ENCODE data around the gene ZNHIT6. TPM values are rescaled to one million over a fixed set of nuclear protein-coding genes. Genes with fewer than 3 reads are reported as not detected.

ZNHIT6 gene
- total RNA-seq, 1 experiment from 2014 or later, result 14.3 TPM

DNA sequence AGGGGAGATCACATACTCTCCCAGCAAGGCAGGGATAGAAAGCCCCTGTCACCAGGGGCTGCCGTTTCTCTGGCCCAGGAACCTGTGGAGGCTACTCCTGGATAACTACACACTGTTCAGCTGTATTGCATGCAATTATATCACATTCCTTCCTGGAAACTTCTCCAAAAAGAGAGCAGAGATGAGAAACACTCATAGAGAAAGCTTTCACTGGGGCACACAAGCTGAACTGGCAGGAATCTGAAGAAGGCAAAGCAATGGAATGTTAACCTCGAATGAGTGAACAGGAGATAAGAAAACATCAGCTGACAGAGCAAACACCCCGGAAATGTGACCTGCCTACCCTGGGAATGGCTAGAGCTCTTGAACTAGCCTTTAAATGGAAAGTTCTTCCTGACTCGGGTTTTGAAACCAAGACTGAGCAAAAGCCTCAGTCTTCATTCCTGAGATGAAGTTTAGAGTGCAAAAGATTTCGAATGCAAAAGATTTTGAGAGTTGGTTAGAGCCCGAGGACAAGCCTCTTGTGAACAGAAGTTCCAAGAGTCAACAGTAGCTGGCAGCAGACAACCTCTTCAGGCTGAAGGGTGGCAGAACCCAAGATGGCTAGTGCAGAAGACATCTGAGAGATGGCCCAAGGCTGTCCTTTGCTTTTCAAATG, 95.4 kb downstream of the ZNHIT6 start:
- ChIA-PET POLR2A (interaction anchor here (0.6 to 2.6 kb wide), 3 partner anchors 16 to 31 kb away, joined by 3 to 13 read pairs (median 3); partner anchors contain the start of gene CCN1), CTCF (interaction anchor here (0.7 to 2.0 kb wide), 9 partner anchors 10 to 668 kb away, joined by 3 to 11 read pairs (median 4); partner anchors contain the start of gene CCN1)
- peaks cover 25% of the 10 kb centered on the region for H3K4me1 Mint-ChIP-seq
- ATAC-seq, result peak; percentile 73
- H3K27me3 Mint-ChIP-seq (ENCODE audit: low read depth), result no peaks in the 10 kb centered on the region
- no peaks in the 10 kb centered on the region for H3K36me3 Mint-ChIP-seq
- TF ChIP-seq GTF2I (CRISPR knock-in tag; conservative IDR thresholded peaks at IDR 0.05), result no peak
- no peak for TF ChIP-seq RORB (CRISPR knock-in tag; IDR thresholded peaks at IDR 0.05)
- no peak for DNase-seq (ENCODE audit: low spot score)
- H3K9me3 Mint-ChIP-seq, result peaks cover 4% of the 10 kb centered on the region; the same call in 1 of the 2 replicates
- peak overlapping the region; percentile 17 for H3K27ac Mint-ChIP-seq
- H3K4me3 Mint-ChIP-seq, result no peak overlapping the region

- no peak overlapping the region for H3K27ac Mint-ChIP-seq
- ChIA-PET CTCF (interaction anchor here (1.4 kb wide), 2 partner anchors 28 to 667 kb away, joined by 3 read pairs; no protein-coding TSS in a partner anchor), POLR2A (interaction anchor here (2.6 kb wide), 1 partner anchor 30 kb away, joined by 13 read pairs; the partner anchor contains the start of gene CCN1)
- no peaks in the 10 kb centered on the region for H3K36me3 Mint-ChIP-seq
- DNase-seq (ENCODE audit: low spot score) (no peak), ATAC-seq (no peak)
- no peak overlapping the region for H3K4me3 Mint-ChIP-seq
- peaks cover 34% of the 10 kb centered on the region for H3K4me1 Mint-ChIP-seq
- no peaks in the 10 kb centered on the region for H3K27me3 Mint-ChIP-seq (ENCODE audit: low read depth)
- peaks cover 4% of the 10 kb centered on the region; the same call in 1 of the 2 replicates for H3K9me3 Mint-ChIP-seq
- TF ChIP-seq MYBL2 (CRISPR knock-in tag; IDR thresholded peaks at IDR 0.05), result no peak
- TF ChIP-seq NR3C1 (CRISPR knock-in tag; conservative IDR thresholded peaks at IDR 0.05; ENCODE audit: low read depth), result no peak
- no peak for TF ChIP-seq JUN (CRISPR knock-in tag; IDR thresholded peaks at IDR 0.05)
- no peak for TF ChIP-seq HMGA2 (CRISPR knock-in tag; IDR thresholded peaks at IDR 0.05)
- TF ChIP-seq NFYB (CRISPR knock-in tag; conservative IDR thresholded peaks at IDR 0.05; ENCODE audit: low read depth), result no peak
- TF ChIP-seq, protein P1, sequence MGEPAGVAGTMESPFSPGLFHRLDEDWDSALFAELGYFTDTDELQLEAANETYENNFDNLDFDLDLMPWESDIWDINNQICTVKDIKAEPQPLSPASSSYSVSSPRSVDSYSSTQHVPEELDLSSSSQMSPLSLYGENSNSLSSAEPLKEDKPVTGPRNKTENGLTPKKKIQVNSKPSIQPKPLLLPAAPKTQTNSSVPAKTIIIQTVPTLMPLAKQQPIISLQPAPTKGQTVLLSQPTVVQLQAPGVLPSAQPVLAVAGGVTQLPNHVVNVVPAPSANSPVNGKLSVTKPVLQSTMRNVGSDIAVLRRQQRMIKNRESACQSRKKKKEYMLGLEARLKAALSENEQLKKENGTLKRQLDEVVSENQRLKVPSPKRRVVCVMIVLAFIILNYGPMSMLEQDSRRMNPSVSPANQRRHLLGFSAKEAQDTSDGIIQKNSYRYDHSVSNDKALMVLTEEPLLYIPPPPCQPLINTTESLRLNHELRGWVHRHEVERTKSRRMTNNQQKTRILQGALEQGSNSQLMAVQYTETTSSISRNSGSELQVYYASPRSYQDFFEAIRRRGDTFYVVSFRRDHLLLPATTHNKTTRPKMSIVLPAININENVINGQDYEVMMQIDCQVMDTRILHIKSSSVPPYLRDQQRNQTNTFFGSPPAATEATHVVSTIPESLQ (CRISPR knock-in tag; IDR thresholded peaks at IDR 0.05), result no peak
- TF ChIP-seq, protein P2, sequence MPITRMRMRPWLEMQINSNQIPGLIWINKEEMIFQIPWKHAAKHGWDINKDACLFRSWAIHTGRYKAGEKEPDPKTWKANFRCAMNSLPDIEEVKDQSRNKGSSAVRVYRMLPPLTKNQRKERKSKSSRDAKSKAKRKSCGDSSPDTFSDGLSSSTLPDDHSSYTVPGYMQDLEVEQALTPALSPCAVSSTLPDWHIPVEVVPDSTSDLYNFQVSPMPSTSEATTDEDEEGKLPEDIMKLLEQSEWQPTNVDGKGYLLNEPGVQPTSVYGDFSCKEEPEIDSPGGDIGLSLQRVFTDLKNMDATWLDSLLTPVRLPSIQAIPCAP (CRISPR knock-in tag; IDR thresholded peaks at IDR 0.05), result no peak
- TF ChIP-seq, protein P3, sequence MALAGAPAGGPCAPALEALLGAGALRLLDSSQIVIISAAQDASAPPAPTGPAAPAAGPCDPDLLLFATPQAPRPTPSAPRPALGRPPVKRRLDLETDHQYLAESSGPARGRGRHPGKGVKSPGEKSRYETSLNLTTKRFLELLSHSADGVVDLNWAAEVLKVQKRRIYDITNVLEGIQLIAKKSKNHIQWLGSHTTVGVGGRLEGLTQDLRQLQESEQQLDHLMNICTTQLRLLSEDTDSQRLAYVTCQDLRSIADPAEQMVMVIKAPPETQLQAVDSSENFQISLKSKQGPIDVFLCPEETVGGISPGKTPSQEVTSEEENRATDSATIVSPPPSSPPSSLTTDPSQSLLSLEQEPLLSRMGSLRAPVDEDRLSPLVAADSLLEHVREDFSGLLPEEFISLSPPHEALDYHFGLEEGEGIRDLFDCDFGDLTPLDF (CRISPR knock-in tag; IDR thresholded peaks at IDR 0.05), result no peak
- no peak for TF ChIP-seq CREM (CRISPR knock-in tag; IDR thresholded peaks at IDR 0.05)
- TF ChIP-seq SP1 (CRISPR knock-in tag; conservative IDR thresholded peaks at IDR 0.05), result no peak
- no peak for TF ChIP-seq CBFB (CRISPR knock-in tag; IDR thresholded peaks at IDR 0.05; ENCODE audit: low read depth)
- TF ChIP-seq, protein P4, sequence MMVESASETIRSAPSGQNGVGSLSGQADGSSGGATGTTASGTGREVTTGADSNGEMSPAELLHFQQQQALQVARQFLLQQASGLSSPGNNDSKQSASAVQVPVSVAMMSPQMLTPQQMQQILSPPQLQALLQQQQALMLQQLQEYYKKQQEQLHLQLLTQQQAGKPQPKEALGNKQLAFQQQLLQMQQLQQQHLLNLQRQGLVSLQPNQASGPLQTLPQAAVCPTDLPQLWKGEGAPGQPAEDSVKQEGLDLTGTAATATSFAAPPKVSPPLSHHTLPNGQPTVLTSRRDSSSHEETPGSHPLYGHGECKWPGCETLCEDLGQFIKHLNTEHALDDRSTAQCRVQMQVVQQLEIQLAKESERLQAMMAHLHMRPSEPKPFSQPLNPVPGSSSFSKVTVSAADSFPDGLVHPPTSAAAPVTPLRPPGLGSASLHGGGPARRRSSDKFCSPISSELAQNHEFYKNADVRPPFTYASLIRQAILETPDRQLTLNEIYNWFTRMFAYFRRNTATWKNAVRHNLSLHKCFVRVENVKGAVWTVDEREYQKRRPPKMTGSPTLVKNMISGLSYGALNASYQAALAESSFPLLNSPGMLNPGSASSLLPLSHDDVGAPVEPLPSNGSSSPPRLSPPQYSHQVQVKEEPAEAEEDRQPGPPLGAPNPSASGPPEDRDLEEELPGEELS (CRISPR knock-in tag; IDR thresholded peaks at IDR 0.05), result no peak
- no peak for TF ChIP-seq IRF2 (CRISPR knock-in tag; IDR thresholded peaks at IDR 0.05; ENCODE audit: borderline replicate concordance, low read depth)
- no peak for TF ChIP-seq GABPB1 (CRISPR knock-in tag; IDR thresholded peaks at IDR 0.05)
- TF ChIP-seq, protein P5, sequence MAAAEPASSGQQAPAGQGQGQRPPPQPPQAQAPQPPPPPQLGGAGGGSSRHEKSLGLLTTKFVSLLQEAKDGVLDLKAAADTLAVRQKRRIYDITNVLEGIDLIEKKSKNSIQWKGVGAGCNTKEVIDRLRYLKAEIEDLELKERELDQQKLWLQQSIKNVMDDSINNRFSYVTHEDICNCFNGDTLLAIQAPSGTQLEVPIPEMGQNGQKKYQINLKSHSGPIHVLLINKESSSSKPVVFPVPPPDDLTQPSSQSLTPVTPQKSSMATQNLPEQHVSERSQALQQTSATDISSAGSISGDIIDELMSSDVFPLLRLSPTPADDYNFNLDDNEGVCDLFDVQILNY (CRISPR knock-in tag; IDR thresholded peaks at IDR 0.05), result no peak
Observed at GRCh38 chr1:85611856-85612255, 96.4 kb downstream of the ZNHIT6 start.

Measured in WTC11 (cell line).